Progenitor cell of endocrine pancreas (in vitro differentiated cells): ENCODE measurements around the gene RHOH. TPM values are rescaled to one million over a fixed set of nuclear protein-coding genes. Genes with fewer than 3 reads are reported as not detected.

Source experiments
- DNase-seq: peaks from one replicate; pipeline ENCODE4 v3.0.0; 2021; ENCODE audit warnings: low spot score; ENCODE audit not compliant: unreplicated experiment
- H3K27ac Mint-ChIP-seq: 2 replicates; pipeline ENCODE4 v1.8.0; 2021; ENCODE audit warnings: mild to moderate bottlenecking, moderate library complexity, mixed read lengths
- H3K27me3 Mint-ChIP-seq: 2 replicates; pipeline ENCODE4 v1.8.0; 2021; ENCODE audit warnings: mixed read lengths
- H3K36me3 Mint-ChIP-seq: 2 replicates; pipeline ENCODE4 v1.8.0; 2022; ENCODE audit warnings: mixed read lengths; ENCODE audit not compliant: insufficient read depth
- H3K4me1 Mint-ChIP-seq: 2 replicates; pipeline ENCODE4 v1.8.0; 2021; ENCODE audit warnings: low read depth, mixed read lengths
- H3K4me3 Mint-ChIP-seq: 2 replicates; pipeline ENCODE4 v1.8.0; 2021; ENCODE audit warnings: low read depth, mild to moderate bottlenecking, moderate library complexity, mixed read lengths
- H3K9me3 Mint-ChIP-seq: 2 replicates; pipeline ENCODE4 v1.8.0; 2021; ENCODE audit warnings: low read depth, mixed read lengths
- CTCF ChIP-seq: fragments of 200-600 bp; sonication (generic); IDR thresholded peaks from one replicate; pipeline ENCODE4 v1.5.0; 2021; ENCODE audit warnings: antibody characterized with exemption, mild to moderate bottlenecking; ENCODE audit not compliant: unreplicated experiment
- total RNA-seq: library from RNA; stranded (reverse); gene quantifications from 2 replicates; pipeline ENCODE4 v1.2.1, GENCODE V29; 2021

RHOH gene
- total RNA-seq, 1 donor from 2014 or later, result 4.5 TPM

GRCh38 chr4:40214038-40214437 is 17.2 kb downstream of the RHOH start:
- H3K36me3 Mint-ChIP-seq, result no peaks in the 10 kb centered on the region
- H3K4me3 Mint-ChIP-seq, result no peak overlapping the region
- TF ChIP-seq CTCF, result no peak
- no peak for DNase-seq
- H3K27me3 Mint-ChIP-seq, result no peaks in the 10 kb centered on the region
- H3K4me1 Mint-ChIP-seq, result no peaks in the 10 kb centered on the region
- H3K9me3 Mint-ChIP-seq, result no peaks in the 10 kb centered on the region
- no peak overlapping the region for H3K27ac Mint-ChIP-seq

GRCh38 chr4:40214661-40215418 is 18.0 kb downstream of the RHOH start:
- H3K4me3 Mint-ChIP-seq, result no peak overlapping the region
- H3K27ac Mint-ChIP-seq, result no peak overlapping the region
- no peaks in the 10 kb centered on the region for H3K9me3 Mint-ChIP-seq
- no peaks in the 10 kb centered on the region for H3K36me3 Mint-ChIP-seq
- no peak for TF ChIP-seq CTCF
- no peaks in the 10 kb centered on the region for H3K4me1 Mint-ChIP-seq
- H3K27me3 Mint-ChIP-seq, result no peaks in the 10 kb centered on the region
- DNase-seq, result no peak

GRCh38 chr4:40216622-40217366 is 20.0 kb downstream of the RHOH start:
- H3K27me3 Mint-ChIP-seq, result no peaks in the 10 kb centered on the region
- no peak overlapping the region for H3K27ac Mint-ChIP-seq
- no peaks in the 10 kb centered on the region for H3K36me3 Mint-ChIP-seq
- H3K9me3 Mint-ChIP-seq, result no peaks in the 10 kb centered on the region
- no peaks in the 10 kb centered on the region for H3K4me1 Mint-ChIP-seq
- H3K4me3 Mint-ChIP-seq, result no peak overlapping the region
- DNase-seq, result no peak
- no peak for TF ChIP-seq CTCF

- no peaks in the 10 kb centered on the region for H3K27me3 Mint-ChIP-seq
- no peak for DNase-seq
- no peak overlapping the region for H3K4me3 Mint-ChIP-seq
- no peaks in the 10 kb centered on the region for H3K36me3 Mint-ChIP-seq
- H3K9me3 Mint-ChIP-seq, result peaks cover 7% of the 10 kb centered on the region
- TF ChIP-seq CTCF, result no peak
- no peaks in the 10 kb centered on the region for H3K4me1 Mint-ChIP-seq
- H3K27ac Mint-ChIP-seq, result no peak overlapping the region
Measured at GRCh38 chr4:40221744-40222143, 24.9 kb downstream of the RHOH start.

- no peak for TF ChIP-seq CTCF
- Mint-ChIP-seq H3K9me3 (peaks cover 7% of the 10 kb centered on the region), H3K36me3 (no peaks in the 10 kb centered on the region)
Measured at GRCh38 chr4:40223343-40223742, 26.5 kb downstream of the RHOH start.

More at GRCh38 chr4:40223343-40223742, 26.5 kb downstream of the RHOH start:
- no peaks in the 10 kb centered on the region for H3K4me1 Mint-ChIP-seq
- no peak for DNase-seq
- H3K27ac Mint-ChIP-seq, result no peak overlapping the region
- H3K27me3 Mint-ChIP-seq, result no peaks in the 10 kb centered on the region
- H3K4me3 Mint-ChIP-seq, result no peak overlapping the region
